ENCODE measurements around the gene DNMT3B. TPM values are rescaled to one million over a fixed set of nuclear protein-coding genes. Genes with fewer than 3 reads are reported as not detected.

DNMT3B gene
- total and polyA plus RNA-seq, 9 of the 15 experiments (the other 6 are each of a cell fraction or from before 2014, with no cell fraction given) = 9.3 to 74.8 (median 49.1) TPM

DNA sequence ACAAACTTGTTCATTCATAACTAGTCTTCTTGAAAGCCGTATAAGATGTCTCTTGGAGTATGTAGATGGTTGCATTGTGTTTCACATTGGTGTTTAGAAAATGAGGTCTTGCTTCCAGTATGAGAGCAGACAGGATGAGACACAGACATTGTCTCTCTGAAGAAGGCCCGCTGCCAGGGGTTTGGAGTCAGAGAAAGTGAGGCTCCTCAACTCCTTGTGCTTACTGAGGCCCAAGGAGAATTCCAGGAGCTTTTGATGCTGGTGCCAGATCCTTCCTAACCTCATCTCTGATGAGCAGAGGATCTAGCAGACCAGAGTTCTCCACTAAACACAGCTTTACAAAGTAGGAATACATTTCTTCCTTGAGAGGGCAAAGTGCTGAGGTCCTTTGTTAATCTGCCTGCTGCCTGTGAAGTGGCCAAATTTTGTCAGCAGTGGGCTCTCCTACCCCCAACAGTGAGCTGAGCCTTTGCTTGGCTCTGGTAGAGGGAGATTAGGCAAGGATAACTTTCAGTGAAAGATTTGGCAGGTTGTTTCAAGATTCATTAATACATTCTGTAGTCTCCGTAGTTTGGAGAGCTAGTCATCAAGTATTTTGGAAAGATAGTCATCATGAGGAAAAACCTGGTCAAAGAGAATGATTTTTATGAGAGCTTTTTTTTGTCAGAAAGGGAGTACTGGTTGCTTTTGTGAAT lies 67.3 kb downstream of the DNMT3B start:
- in situ Hi-C loops (cut with MboI) (no loop called here), intact Hi-C loops (cut with micrococcal nuclease) (no loop called here)
- H3K79me2 ChIP-seq (ENCODE audit: control insufficient read depth, insufficient read depth, low read length) = peaks cover 85% of the 10 kb centered on the region
- H3K27ac ChIP-seq (ENCODE audit: extremely low read depth, low read depth, low read length) = no peak overlapping the region
- no peak overlapping the region for H3K4me2 ChIP-seq (ENCODE audit: insufficient read depth, low read length)
- no peak overlapping the region for H3K9ac ChIP-seq (ENCODE audit: insufficient read depth in 1 of 2, low read depth in 2 of 2, low read length in 2 of 2)
- DNase-seq (ENCODE audit: extremely low read depth in 1 of 4, low spot score in 3 of 4) (no peak), ATAC-seq (no peak), FAIRE-seq (no peak)
- H3K9me3 ChIP-seq (replicated peaks; ENCODE audit: control insufficient read depth, insufficient read depth, low read depth, low read length) = no peaks in the 10 kb centered on the region
- H3K36me3 ChIP-seq (ENCODE audit: control insufficient read depth, insufficient read depth, low read length) = peaks cover 83% of the 10 kb centered on the region
- H3K27me3 ChIP-seq (ENCODE audit: control insufficient read depth in 2 of 2, insufficient read depth in 2 of 2, low read length in 2 of 2) = no peaks in the 10 kb centered on the region
- H3K4me1 ChIP-seq (replicated peaks in 1 of 2; ENCODE audit: control insufficient read depth in 2 of 2, insufficient read depth in 2 of 2, low read length in 2 of 2) = no peaks in the 10 kb centered on the region; a peak in 1 of 5 replicates
- H3K4me3 ChIP-seq = no peak overlapping the region
- ChIA-PET POLR2A (interaction anchor here (0.6 to 5.0 kb wide), 7 partner anchors 9 to 867 kb away, joined by 3 to 38 read pairs (median 4); partner anchors contain the start of gene MAPRE1), CTCF (ENCODE audit: low intra/inter-chr PET ratio) (no interaction called here)
- BruUV-seq (replicated peaks) = no TSS peak
- WGBS (ENCODE audit: insufficient coverage, low coverage, missing lambda C conversion rate) = 90% methylated on average over 3 of the region's 3 CpGs
- H3K9me1 ChIP-seq (ENCODE audit: control insufficient read depth, insufficient read depth, low read length) = no peaks in the 10 kb centered on the region
- 0 out of 2 replicates have a peak, but pooled peaks cover 5% of the 10 kb centered on the region for H4K20me1 ChIP-seq (replicated peaks; ENCODE audit: control insufficient read depth, insufficient read depth, low read length)
- H2AFZ ChIP-seq (ENCODE audit: low read depth, low read length) = no peak overlapping the region
- TF ChIP-seq MCM2 (IDR thresholded peaks at IDR 0.05; ENCODE audit: low read depth) (no peak), ZNF134 (CRISPR knock-in tag; conservative IDR thresholded peaks at IDR 0.05) (no peak), POLR2AphosphoS2 (IDR thresholded peaks at IDR 0.05; ENCODE audit: low read length) (no peak), BDP1 (IDR thresholded peaks at IDR 0.05; ENCODE audit: insufficient read depth, insufficient read length) (no peak), GTF2E2 (tag; IDR thresholded peaks at IDR 0.05) (no peak), ZNF408 (CRISPR knock-in tag; IDR thresholded peaks at IDR 0.05; ENCODE audit: low read depth) (no peak), TARDBP (IDR thresholded peaks at IDR 0.05) (no peak), ETV5 (CRISPR knock-in tag; IDR thresholded peaks at IDR 0.05; ENCODE audit: low read depth) (no peak)
- TF ChIP-seq, protein P1, sequence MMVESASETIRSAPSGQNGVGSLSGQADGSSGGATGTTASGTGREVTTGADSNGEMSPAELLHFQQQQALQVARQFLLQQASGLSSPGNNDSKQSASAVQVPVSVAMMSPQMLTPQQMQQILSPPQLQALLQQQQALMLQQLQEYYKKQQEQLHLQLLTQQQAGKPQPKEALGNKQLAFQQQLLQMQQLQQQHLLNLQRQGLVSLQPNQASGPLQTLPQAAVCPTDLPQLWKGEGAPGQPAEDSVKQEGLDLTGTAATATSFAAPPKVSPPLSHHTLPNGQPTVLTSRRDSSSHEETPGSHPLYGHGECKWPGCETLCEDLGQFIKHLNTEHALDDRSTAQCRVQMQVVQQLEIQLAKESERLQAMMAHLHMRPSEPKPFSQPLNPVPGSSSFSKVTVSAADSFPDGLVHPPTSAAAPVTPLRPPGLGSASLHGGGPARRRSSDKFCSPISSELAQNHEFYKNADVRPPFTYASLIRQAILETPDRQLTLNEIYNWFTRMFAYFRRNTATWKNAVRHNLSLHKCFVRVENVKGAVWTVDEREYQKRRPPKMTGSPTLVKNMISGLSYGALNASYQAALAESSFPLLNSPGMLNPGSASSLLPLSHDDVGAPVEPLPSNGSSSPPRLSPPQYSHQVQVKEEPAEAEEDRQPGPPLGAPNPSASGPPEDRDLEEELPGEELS (CRISPR knock-in tag; IDR thresholded peaks at IDR 0.05; ENCODE audit: borderline replicate concordance) = no peak
- TF ChIP-seq, protein P2, sequence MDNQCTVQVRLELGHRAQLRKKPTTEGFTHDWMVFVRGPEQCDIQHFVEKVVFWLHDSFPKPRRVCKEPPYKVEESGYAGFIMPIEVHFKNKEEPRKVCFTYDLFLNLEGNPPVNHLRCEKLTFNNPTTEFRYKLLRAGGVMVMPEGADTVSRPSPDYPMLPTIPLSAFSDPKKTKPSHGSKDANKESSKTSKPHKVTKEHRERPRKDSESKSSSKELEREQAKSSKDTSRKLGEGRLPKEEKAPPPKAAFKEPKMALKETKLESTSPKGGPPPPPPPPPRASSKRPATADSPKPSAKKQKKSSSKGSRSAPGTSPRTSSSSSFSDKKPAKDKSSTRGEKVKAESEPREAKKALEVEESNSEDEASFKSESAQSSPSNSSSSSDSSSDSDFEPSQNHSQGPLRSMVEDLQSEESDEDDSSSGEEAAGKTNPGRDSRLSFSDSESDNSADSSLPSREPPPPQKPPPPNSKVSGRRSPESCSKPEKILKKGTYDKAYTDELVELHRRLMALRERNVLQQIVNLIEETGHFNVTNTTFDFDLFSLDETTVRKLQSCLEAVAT (IDR thresholded peaks at IDR 0.05) = no peak
- TF ChIP-seq, protein P3, sequence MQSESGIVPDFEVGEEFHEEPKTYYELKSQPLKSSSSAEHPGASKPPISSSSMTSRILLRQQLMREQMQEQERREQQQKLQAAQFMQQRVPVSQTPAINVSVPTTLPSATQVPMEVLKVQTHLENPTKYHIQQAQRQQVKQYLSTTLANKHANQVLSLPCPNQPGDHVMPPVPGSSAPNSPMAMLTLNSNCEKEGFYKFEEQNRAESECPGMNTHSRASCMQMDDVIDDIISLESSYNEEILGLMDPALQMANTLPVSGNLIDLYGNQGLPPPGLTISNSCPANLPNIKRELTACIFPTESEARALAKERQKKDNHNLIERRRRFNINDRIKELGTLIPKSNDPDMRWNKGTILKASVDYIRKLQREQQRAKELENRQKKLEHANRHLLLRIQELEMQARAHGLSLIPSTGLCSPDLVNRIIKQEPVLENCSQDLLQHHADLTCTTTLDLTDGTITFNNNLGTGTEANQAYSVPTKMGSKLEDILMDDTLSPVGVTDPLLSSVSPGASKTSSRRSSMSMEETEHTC (IDR thresholded peaks at IDR 0.05) = no peak
- TF ChIP-seq, protein P4, sequence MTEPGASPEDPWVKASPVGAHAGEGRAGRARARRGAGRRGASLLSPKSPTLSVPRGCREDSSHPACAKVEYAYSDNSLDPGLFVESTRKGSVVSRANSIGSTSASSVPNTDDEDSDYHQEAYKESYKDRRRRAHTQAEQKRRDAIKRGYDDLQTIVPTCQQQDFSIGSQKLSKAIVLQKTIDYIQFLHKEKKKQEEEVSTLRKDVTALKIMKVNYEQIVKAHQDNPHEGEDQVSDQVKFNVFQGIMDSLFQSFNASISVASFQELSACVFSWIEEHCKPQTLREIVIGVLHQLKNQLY (CRISPR knock-in tag; conservative IDR thresholded peaks at IDR 0.05) = no peak
- TF ChIP-seq, protein P5, sequence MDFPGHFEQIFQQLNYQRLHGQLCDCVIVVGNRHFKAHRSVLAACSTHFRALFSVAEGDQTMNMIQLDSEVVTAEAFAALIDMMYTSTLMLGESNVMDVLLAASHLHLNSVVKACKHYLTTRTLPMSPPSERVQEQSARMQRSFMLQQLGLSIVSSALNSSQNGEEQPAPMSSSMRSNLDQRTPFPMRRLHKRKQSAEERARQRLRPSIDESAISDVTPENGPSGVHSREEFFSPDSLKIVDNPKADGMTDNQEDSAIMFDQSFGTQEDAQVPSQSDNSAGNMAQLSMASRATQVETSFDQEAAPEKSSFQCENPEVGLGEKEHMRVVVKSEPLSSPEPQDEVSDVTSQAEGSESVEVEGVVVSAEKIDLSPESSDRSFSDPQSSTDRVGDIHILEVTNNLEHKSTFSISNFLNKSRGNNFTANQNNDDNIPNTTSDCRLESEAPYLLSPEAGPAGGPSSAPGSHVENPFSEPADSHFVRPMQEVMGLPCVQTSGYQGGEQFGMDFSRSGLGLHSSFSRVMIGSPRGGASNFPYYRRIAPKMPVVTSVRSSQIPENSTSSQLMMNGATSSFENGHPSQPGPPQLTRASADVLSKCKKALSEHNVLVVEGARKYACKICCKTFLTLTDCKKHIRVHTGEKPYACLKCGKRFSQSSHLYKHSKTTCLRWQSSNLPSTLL (IDR thresholded peaks at IDR 0.05) = no peak
- TF ChIP-seq, protein P6, sequence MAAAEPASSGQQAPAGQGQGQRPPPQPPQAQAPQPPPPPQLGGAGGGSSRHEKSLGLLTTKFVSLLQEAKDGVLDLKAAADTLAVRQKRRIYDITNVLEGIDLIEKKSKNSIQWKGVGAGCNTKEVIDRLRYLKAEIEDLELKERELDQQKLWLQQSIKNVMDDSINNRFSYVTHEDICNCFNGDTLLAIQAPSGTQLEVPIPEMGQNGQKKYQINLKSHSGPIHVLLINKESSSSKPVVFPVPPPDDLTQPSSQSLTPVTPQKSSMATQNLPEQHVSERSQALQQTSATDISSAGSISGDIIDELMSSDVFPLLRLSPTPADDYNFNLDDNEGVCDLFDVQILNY (CRISPR knock-in tag; IDR thresholded peaks at IDR 0.05) = no peak

Data from K562 (cell line).